Measurements from ENCODE around the gene RHEB. TPM values are rescaled to one million over a fixed set of nuclear protein-coding genes. Genes with fewer than 3 reads are reported as not detected.

The RHEB gene
- total RNA-seq, 2 experiments from 2014 or later, result 57.6 to 93.2 TPM

DNA sequence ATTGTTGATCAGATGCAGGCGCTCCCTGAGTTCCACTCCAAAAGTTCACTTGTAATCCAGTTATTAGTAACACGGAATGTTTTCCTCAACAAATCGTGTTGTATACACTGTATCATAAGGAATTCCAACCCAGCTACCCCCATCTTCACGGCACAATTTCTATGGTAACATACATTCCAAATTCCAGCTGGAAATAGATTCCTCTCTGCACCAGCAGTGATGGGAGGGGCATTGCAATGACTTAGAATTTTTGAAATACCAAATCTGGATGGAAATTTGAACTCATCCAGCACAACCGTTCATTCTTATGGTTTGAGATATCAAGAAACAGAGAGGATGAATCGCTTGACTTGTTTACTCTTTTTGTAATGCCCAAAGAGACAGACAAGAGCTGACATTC, 38.9 kb upstream of the RHEB start:
- no peak for DNase-seq (ENCODE audit: low spot score)
- no TSS peak for BruUV-seq (replicated peaks)
- no peak overlapping the region for H3K4me3 ChIP-seq (ENCODE audit: low read depth, low read length, poor library complexity, severe bottlenecking)
- CTCF ChIA-PET (ENCODE audit: unreplicated experiment), result no interaction called here
- H4K20me1 ChIP-seq (ENCODE audit: insufficient read depth, low read length), result no peaks in the 10 kb centered on the region; the same call in 1 of the 2 replicates
- H3K4me1 ChIP-seq (ENCODE audit: insufficient read depth, low read length, poor library complexity, severe bottlenecking), result no peaks in the 10 kb centered on the region
- no peaks in the 10 kb centered on the region for H3K9me2 ChIP-seq (ENCODE audit: insufficient read depth, low read length)
- no peak overlapping the region for H3K4me2 ChIP-seq (ENCODE audit: low read length)
- TF ChIP-seq, protein P1, sequence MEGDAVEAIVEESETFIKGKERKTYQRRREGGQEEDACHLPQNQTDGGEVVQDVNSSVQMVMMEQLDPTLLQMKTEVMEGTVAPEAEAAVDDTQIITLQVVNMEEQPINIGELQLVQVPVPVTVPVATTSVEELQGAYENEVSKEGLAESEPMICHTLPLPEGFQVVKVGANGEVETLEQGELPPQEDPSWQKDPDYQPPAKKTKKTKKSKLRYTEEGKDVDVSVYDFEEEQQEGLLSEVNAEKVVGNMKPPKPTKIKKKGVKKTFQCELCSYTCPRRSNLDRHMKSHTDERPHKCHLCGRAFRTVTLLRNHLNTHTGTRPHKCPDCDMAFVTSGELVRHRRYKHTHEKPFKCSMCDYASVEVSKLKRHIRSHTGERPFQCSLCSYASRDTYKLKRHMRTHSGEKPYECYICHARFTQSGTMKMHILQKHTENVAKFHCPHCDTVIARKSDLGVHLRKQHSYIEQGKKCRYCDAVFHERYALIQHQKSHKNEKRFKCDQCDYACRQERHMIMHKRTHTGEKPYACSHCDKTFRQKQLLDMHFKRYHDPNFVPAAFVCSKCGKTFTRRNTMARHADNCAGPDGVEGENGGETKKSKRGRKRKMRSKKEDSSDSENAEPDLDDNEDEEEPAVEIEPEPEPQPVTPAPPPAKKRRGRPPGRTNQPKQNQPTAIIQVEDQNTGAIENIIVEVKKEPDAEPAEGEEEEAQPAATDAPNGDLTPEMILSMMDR (conservative IDR thresholded peaks at IDR 0.05; ENCODE audit: low read length), result no peak
- TF ChIP-seq EZH2phosphoT487 (IDR thresholded peaks at IDR 0.05; ENCODE audit: borderline replicate concordance, low read depth, low read length), result no peak
- H3K79me2 ChIP-seq (ENCODE audit: insufficient read depth, low read depth, low read length), result no peaks in the 10 kb centered on the region
- no peak overlapping the region for H3K27ac ChIP-seq (ENCODE audit: low read depth, low read length, poor library complexity, severe bottlenecking)
- H2AFZ ChIP-seq (ENCODE audit: low read length), result no peak overlapping the region
- no peaks in the 10 kb centered on the region for H3K9me3 ChIP-seq (ENCODE audit: low read length)
- H3K36me3 ChIP-seq (ENCODE audit: insufficient read depth, low read length), result no peaks in the 10 kb centered on the region
- intact Hi-C loops (cut with micrococcal nuclease; ENCODE audit: unreplicated experiment), result no loop called here
- POLR2A ChIA-PET, result no interaction called here

DNA sequence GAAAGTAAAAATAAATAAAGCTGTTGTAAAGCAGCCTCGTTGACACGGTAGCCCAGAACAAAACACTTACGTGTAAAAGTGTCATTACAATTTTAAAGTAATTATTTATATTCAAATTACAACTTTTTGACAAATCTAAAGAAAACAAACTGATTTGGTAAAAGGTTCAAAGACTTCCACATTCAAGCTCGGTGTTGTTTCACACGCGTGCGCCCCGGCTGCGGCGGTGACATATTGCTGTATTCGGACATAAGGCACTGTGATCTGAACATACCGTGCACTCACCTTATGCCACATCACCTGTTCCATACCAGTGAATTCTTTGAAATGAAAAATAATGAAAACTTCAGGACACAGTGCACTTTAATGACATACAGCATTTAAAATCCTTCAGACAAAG, 36.9 kb upstream of the RHEB start:
- Histone ChIP-seq H3K9me3 (ENCODE audit: low read length) (no peaks in the 10 kb centered on the region), H3K27ac (ENCODE audit: low read depth, low read length, poor library complexity, severe bottlenecking) (no peak overlapping the region), H3K4me1 (ENCODE audit: insufficient read depth, low read length, poor library complexity, severe bottlenecking) (no peaks in the 10 kb centered on the region), H4K20me1 (ENCODE audit: insufficient read depth, low read length) (no peaks in the 10 kb centered on the region), H2AFZ (ENCODE audit: low read length) (no peak overlapping the region), H3K9me2 (ENCODE audit: insufficient read depth, low read length) (no peaks in the 10 kb centered on the region), H3K79me2 (ENCODE audit: insufficient read depth, low read depth, low read length) (no peaks in the 10 kb centered on the region), H3K4me2 (ENCODE audit: low read length) (no peak overlapping the region), H3K36me3 (ENCODE audit: insufficient read depth, low read length) (no peaks in the 10 kb centered on the region), H3K4me3 (ENCODE audit: low read depth, low read length, poor library complexity, severe bottlenecking) (no peak overlapping the region)
- CTCF ChIA-PET (ENCODE audit: unreplicated experiment), result no interaction called here
- no peak for DNase-seq (ENCODE audit: low spot score)
- TF ChIP-seq, protein P1 (conservative IDR thresholded peaks at IDR 0.05; ENCODE audit: low read length), result no peak
- TF ChIP-seq EZH2phosphoT487 (IDR thresholded peaks at IDR 0.05; ENCODE audit: borderline replicate concordance, low read depth, low read length), result no peak
- no TSS peak for BruUV-seq (replicated peaks)
- POLR2A ChIA-PET, result no interaction called here
- intact Hi-C loops (cut with micrococcal nuclease; ENCODE audit: unreplicated experiment), result no loop called here

DNA sequence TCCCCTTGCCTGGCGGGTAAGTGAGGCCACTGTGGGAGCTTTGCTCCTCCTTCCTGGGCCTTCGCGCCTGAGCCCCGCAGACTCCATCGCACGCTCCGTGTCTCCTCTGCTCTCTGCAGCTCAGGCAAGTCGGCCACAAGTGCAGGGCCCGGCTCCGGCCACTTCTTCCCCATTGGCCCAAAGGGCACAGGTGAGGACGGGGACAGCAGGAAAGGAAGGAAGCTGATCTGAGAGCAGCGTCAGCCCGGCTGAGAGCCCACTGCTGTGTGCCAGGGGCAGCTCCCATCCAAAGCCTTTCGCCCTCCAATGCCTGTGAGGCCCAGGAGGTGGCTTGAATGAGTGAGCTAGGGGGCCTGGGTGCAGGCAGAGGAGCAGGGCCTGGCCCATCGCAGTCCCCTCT, 33.7 kb upstream of the RHEB start:
- POLR2A ChIA-PET, result no interaction called here
- intact Hi-C loops (cut with micrococcal nuclease; ENCODE audit: unreplicated experiment), result no loop called here
- no peaks in the 10 kb centered on the region for H3K36me3 ChIP-seq (ENCODE audit: insufficient read depth, low read length)
- H3K27ac ChIP-seq (ENCODE audit: low read depth, low read length, poor library complexity, severe bottlenecking), result no peak overlapping the region
- CTCF ChIA-PET (ENCODE audit: unreplicated experiment), result no interaction called here
- H3K79me2 ChIP-seq (ENCODE audit: insufficient read depth, low read depth, low read length), result no peaks in the 10 kb centered on the region
- no peaks in the 10 kb centered on the region for H3K4me1 ChIP-seq (ENCODE audit: insufficient read depth, low read length, poor library complexity, severe bottlenecking)
- no peak for TF ChIP-seq EZH2phosphoT487 (IDR thresholded peaks at IDR 0.05; ENCODE audit: borderline replicate concordance, low read depth, low read length)
- TF ChIP-seq, protein P1 (conservative IDR thresholded peaks at IDR 0.05; ENCODE audit: low read length), result no peak
- no peaks in the 10 kb centered on the region for H3K9me3 ChIP-seq (ENCODE audit: low read length)
- H2AFZ ChIP-seq (ENCODE audit: low read length), result no peak overlapping the region
- no peaks in the 10 kb centered on the region for H3K9me2 ChIP-seq (ENCODE audit: insufficient read depth, low read length)
- H4K20me1 ChIP-seq (ENCODE audit: insufficient read depth, low read length), result no peaks in the 10 kb centered on the region
- no TSS peak for BruUV-seq (replicated peaks)
- DNase-seq (ENCODE audit: low spot score), result no peak
- H3K4me3 ChIP-seq (ENCODE audit: low read depth, low read length, poor library complexity, severe bottlenecking), result no peak overlapping the region
- no peak overlapping the region for H3K4me2 ChIP-seq (ENCODE audit: low read length)

All from OCI-LY7 (cell line).